Activated T-cell treated with anti-CD3 and anti-CD28 coated beads, Interleukin-2, amount 50 U/mL, for 1 hour (primary cell): ENCODE data around the gene DCT.

ENCODE experiments used
- DNase-seq: peaks from one replicate; pipeline ENCODE4 v3.0.0-alpha.2; 2020

The DCT gene

GRCh38 chr13:94390881-94391280 lies 88.6 kb downstream of the DCT start:
- DNase-seq: no peak

- no peak for DNase-seq
Measured at GRCh38 chr13:94389604-94390351, 89.7 kb downstream of the DCT start.

GRCh38 chr13:94387047-94387446 lies 92.4 kb downstream of the DCT start:
- no peak for DNase-seq
